OCI-LY3 (cell line): Measurements from ENCODE around the gene MS4A7.

Experiments used
- CTCF ChIP-seq: fragments of 200-600, 300-600 bp; sonication (generic); IDR thresholded peaks from 2 replicates; pipeline ENCODE4 v1.5.1; 2014; ENCODE audit warnings: antibody characterized with exemption, low read length, low read depth
- EZH2phosphoT487 ChIP-seq: fragments of 200-600 bp; shearing (Covaris generic); IDR thresholded peaks from 2 replicates; pipeline ENCODE4 v1.6.1; 2018; ENCODE audit warnings: antibody characterized with exemption, mixed run types, low read depth

GRCh38 chr11:60357771-60358170 is 20.6 kb upstream of the MS4A7 start:
- TF ChIP-seq CTCF (no peak), EZH2phosphoT487 (no peak)
